ENCODE data around the gene TTC21A. TPM values are rescaled to one million over a fixed set of nuclear protein-coding genes. Genes with fewer than 3 reads are reported as not detected.
A peak's percentile ranks its signal among the peaks of the same experiment; 100 is the strongest.

Gene TTC21A
- total RNA-seq, 1 donor from 2014 or later, result 12.3 TPM

GRCh38 chr3:39121621-39122020, 14.1 kb downstream of the TTC21A start:
- H3K9me3 Mint-ChIP-seq, result no peaks in the 10 kb centered on the region
- H3K4me1 Mint-ChIP-seq, result peaks cover 23% of the 10 kb centered on the region
- H3K4me3 Mint-ChIP-seq, result no peak overlapping the region
- no peaks in the 10 kb centered on the region for H3K27me3 Mint-ChIP-seq (ENCODE audit: low read depth)
- H3K27ac Mint-ChIP-seq, result no peak overlapping the region
- H3K36me3 Mint-ChIP-seq, result peaks cover 3% of the 10 kb centered on the region
- DNase-seq (ENCODE audit: low spot score in 2 of 2, unreplicated experiment in 2 of 2), result no peak
- TF ChIP-seq CTCF (IDR thresholded peaks at IDR 0.05; ENCODE audit: unreplicated experiment), result no peak

- no peak for DNase-seq (ENCODE audit: low spot score in 2 of 2, unreplicated experiment in 2 of 2)
- no peaks in the 10 kb centered on the region for H3K27me3 Mint-ChIP-seq (ENCODE audit: low read depth)
- peaks cover 33% of the 10 kb centered on the region for H3K4me1 Mint-ChIP-seq
- TF ChIP-seq CTCF (IDR thresholded peaks at IDR 0.05; ENCODE audit: unreplicated experiment), result no peak
- no peak overlapping the region for H3K27ac Mint-ChIP-seq
- H3K4me3 Mint-ChIP-seq, result no peak overlapping the region
- H3K36me3 Mint-ChIP-seq, result peaks cover 3% of the 10 kb centered on the region
- H3K9me3 Mint-ChIP-seq, result no peaks in the 10 kb centered on the region
Measured at GRCh38 chr3:39122813-39123212, 15.3 kb downstream of the TTC21A start.

GRCh38 chr3:39124876-39125840, 17.7 kb downstream of the TTC21A start:
- no peak overlapping the region for H3K4me3 Mint-ChIP-seq
- H3K36me3 Mint-ChIP-seq, result peaks cover 1% of the 10 kb centered on the region
- no peak for TF ChIP-seq CTCF (IDR thresholded peaks at IDR 0.05; ENCODE audit: unreplicated experiment)
- H3K4me1 Mint-ChIP-seq, result peaks cover 37% of the 10 kb centered on the region
- no peaks in the 10 kb centered on the region for H3K27me3 Mint-ChIP-seq (ENCODE audit: low read depth)
- no peak for DNase-seq (ENCODE audit: low spot score in 2 of 2, unreplicated experiment in 2 of 2)
- no peaks in the 10 kb centered on the region for H3K9me3 Mint-ChIP-seq
- H3K27ac Mint-ChIP-seq, result peak overlapping the region; percentile 99

GRCh38 chr3:39125841-39126500, 18.5 kb downstream of the TTC21A start:
- no peak for DNase-seq (ENCODE audit: low spot score in 2 of 2, unreplicated experiment in 2 of 2)
- H3K27me3 Mint-ChIP-seq (ENCODE audit: low read depth), result no peaks in the 10 kb centered on the region
- H3K9me3 Mint-ChIP-seq, result no peaks in the 10 kb centered on the region
- H3K36me3 Mint-ChIP-seq, result peaks cover 1% of the 10 kb centered on the region
- peaks cover 45% of the 10 kb centered on the region for H3K4me1 Mint-ChIP-seq
- TF ChIP-seq CTCF (IDR thresholded peaks at IDR 0.05; ENCODE audit: unreplicated experiment), result no peak
- no peak overlapping the region for H3K4me3 Mint-ChIP-seq
- peak overlapping the region; percentile 99 for H3K27ac Mint-ChIP-seq

- TF ChIP-seq CTCF (IDR thresholded peaks at IDR 0.05; ENCODE audit: unreplicated experiment), result no peak
Measured at GRCh38 chr3:39126532-39127071, 19.1 kb downstream of the TTC21A start.

More at GRCh38 chr3:39126532-39127071, 19.1 kb downstream of the TTC21A start:
- DNase-seq (ENCODE audit: low spot score in 2 of 2, unreplicated experiment in 2 of 2), result no peak
- H3K4me1 Mint-ChIP-seq, result peaks cover 50% of the 10 kb centered on the region
- peaks cover 1% of the 10 kb centered on the region for H3K36me3 Mint-ChIP-seq
- H3K4me3 Mint-ChIP-seq, result no peak overlapping the region
- no peaks in the 10 kb centered on the region for H3K9me3 Mint-ChIP-seq
- peak overlapping the region; percentile 99 for H3K27ac Mint-ChIP-seq
- H3K27me3 Mint-ChIP-seq (ENCODE audit: low read depth), result no peaks in the 10 kb centered on the region
